GM19328 (cell line): Measurements from ENCODE around the gene C7orf57.
"Not testable (repeated sequence)": the region's sequence is repeated elsewhere in the genome, so short reads cannot be mapped to it uniquely, and the experiment has no call there.

Source experiments
- ATAC-seq: cut with Tn5 transposase; IDR thresholded peaks from one replicate; pipeline ENCODE4 v1.9.1; 2021; ENCODE audit warnings: mild to moderate bottlenecking, moderate library complexity; ENCODE audit not compliant: unreplicated experiment

C7orf57 gene

DNA sequence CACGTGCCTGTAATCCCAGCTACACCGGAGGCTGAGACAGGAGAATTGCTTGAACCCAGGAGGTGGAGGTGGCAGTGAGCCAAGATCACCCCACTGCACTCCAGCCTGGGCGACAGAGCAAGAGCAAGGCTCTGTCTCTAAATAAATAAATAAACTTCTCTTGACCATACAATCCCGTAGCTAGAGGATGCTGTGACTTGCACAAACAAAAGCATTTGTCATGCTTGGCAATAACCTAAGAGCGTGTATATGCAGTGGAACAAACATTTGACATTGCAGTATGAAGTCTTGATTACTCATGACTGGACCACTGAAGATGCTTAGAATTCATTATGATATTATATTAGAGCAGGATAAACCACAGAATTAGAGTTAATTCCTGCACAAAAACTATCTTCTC is 1.4 kb upstream of the C7orf57 start:
- ATAC-seq: no peak

DNA sequence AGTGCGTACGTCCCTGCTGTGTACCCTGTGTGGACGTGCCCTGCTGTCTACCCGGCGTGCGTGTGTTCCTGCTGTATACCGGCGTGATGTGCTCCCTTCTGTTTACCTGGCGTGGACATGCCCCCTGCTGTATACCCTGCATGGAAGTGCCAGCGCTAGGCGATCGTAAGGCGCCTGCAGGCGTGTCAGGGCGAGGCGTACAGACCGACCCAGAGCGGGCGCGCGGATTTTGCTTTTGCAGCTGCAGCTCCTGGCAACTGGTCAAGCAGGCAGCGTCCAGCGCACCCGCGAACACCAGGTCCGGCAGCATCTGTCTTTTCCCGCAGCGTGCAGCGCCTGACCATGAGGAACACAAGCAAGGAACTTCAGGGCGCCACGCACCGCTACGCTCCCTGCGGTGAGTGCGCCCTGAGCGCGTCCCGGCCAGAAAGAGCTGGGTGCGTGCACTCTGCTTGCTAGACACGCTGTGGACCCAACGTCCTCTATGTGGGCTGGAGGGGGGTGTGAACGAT is 680 bp downstream of the C7orf57 start:
- ATAC-seq: no peak

DNA sequence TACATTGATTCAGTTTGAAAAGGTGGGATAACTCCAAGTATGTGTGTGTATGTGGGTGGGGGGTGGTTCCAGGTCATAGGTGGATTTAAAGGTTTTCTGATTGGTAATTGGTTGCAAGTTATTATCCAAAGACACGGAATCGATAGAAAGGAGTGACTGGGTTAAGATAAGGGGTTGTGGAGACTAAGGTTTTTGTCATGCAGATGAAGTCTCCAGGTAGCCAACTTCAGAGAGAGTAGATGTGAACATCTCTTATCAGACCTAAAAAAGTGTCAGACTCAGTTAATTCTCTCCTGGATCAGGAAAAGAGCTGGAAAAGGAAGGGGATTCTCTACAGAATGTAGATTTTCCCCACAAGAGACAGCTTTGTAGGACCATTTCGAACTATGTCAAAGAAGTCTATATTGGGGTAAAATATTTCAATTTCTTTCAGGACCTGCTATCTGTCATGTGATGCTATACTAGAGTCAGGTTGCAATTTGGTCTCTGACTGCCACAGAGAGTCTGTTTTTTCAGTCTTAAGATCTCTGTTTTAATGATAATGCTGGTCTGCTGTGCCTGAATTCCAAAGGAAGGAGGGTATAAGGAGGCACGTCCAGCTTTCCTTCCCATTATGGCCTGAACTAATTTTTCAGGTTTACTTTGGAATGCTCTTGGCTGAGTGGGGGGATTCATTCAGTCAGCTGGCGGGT is 3.6 kb downstream of the C7orf57 start:
- ATAC-seq: no peak

DNA sequence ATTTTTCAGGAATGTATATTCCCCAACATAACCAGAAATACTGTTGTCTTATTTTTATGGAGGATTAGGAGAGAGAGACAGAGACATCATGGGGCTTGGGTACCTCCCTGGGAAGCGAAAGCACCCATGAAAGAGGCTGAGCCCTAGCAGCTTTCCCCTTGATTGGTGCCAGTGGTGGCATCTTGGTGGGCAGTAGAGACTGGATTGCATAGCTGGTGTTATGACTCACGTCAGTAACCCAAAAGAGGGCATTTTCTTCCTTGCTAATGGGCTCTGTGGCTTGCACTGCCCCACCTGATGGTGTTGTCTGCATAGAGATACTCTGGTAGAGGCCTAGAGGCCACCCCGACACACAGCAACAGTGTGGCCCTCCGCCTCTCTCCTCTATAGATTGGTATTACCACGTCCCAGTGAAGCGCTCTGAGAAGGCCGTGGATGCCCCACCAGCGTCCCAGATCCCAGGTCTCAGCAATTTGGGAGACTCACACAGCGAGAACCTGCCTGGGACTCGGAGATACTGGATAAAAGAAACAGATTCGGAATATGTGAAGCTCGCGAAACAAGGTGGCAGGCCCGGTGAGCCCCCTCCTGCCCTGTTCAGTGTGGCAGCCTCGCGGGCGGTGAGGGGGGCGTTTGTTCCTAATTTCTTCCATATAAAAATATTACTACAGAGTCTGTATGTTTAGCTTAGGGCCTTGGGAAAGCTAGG is 5.8 kb downstream of the C7orf57 start:
- no peak for ATAC-seq

DNA sequence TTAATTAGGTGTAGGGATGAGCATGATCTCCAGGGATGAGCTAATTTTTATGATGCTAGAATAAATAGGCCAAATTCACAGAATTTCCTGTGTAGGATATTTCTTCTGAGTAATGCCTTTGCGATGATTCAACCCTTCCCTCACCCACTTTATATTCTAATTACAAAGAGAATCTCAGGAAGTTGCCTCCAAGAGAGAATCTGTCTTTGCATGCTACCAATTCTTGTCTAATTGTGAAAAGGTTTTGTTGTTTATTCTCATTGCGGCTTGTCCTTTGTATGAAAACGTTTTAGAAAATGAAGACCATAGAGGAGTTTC is 6.3 kb downstream of the C7orf57 start:
- no peak for ATAC-seq

DNA sequence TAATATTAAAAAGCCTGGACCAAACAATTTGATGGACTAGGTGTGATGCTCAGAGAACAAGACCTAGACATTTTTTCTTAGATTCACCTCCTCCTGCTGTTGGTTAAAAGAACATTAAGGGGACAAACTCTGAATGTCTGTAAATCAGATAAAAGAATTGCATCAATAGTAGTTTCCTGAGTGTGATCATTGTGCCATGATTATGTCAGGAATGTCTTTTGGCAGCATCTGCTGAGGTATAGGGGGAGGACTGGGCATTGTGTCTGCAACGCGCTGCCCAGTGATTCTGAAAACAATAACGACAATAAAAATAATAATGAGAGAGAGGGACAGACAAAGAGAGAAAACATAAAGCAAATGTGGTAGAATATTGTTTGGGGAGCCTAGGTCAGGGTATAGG is 6.9 kb downstream of the C7orf57 start:
- no peak for ATAC-seq

DNA sequence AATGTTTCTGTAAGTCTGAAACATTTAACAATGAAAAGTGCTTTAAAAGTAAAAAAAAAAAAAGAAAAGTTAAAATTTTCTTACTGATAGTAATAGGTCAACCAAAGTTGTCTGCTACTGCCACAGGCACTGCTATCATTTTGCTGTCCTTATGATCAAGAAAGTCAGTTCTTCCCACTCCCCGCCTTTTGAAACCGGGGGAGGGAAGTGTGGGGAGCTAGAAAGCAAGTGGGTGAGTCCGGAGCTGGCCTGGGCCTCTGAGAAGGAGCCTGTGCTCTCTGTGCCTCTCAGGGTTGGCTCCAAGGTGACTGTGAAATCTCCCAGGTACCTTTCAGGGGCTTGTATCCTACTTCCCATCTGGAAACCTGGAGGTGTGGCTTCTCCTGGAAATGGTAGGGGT is 7.3 kb downstream of the C7orf57 start:
- ATAC-seq: no peak

DNA sequence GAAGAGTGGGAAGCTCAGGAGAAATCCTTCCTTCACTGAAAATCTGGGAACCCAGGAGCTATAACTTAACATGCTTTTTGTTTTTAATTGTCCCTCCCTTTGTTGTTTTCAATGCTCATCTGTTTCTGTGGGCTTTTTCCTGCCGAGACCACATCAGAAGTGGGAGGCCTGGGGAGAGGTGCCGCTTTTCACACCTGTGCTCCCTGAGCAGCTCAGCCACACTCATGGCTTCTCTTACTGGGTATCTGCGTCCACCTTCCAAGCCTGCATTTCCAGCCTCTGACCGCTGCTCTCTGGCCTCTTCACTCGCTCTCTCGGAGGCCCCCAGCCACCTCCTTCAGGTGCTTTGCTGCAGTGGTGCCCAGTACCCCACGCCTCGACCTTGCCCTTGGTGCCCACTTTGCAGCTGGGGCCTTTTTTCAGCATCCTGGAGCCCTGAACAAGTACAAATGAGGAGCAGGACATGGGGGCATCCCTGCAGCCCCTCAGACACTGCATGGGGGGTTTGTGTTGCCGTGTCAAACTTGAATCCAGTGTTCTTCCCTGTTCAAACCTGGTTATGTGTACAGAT is 9.9 kb downstream of the C7orf57 start:
- no peak for ATAC-seq

DNA sequence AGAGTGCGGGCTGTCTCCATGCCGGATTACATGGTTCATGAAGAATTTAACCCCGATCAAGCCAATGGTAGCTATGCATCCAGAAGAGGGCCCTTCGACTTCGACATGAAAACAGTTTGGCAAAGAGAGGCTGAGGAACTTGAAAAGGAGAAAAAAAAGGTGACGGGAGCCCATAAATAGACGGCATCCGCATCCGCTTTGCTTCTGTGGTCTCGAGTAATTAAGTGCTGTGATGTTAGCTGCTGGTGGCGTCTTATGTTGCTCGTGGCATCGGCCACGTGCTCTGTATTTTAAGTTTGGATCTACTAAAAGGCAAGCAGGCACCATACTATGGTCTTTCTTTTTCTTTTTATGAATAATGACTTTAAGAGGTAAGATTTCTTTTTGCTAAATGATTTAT is 11.1 kb downstream of the C7orf57 start:
- no peak for ATAC-seq

DNA sequence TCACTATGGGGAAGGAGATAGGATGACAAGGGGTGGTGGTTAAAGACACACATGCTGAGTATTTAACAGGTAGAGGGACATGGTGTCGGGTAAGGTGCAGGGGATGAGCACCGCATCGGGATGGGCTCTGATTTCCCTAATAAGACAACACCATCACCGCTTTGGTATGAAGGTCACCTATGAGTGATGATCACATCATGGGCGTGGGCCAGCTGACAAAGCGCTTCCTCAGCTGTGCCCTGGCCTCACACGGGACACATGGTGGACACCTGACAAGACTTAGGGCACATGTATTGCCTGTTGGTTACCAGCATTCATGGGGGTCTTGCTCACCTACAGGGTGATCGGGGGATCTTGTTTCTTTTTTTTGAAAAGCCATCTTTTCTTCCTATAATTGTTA is 12.8 kb downstream of the C7orf57 start:
- no peak for ATAC-seq

DNA sequence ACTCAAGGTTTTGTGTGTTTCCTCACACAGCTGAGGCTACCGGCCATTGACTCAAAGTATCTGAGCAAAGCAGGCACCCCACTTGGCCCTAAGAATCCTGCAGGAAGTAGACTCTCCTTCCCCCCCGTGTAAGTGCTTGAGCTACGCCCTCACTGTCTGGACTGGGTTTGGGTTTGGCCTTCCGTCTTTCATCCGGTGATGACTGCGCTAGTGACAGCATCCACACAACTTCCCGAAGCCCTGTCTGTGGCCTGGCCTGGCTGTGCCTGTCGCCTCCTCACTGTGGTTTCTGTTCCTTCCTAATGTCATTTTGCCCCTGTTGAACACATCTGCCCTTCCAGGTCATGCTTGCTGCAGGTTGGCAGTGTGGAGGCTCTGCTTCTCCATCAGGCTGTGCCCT is 14.5 kb downstream of the C7orf57 start:
- no peak for ATAC-seq

DNA sequence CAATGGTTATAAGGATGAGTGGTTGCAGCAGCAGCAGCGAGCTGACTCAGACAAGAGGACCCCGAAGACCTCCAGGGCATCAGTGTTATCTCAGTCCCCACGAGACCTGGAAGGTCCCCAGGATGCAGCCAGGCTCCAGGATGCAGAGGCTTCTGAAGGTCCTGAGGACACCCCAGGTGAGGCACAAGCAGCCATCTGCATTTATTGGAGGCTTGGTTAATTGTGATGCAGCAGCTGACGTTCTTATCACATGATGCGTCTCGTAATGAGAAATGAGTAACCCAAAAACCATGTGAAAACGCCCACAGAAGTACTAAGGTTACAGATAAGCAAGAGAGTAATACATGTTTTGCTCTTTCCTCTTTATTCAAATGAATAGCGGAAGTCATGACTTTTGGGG is 17.4 kb downstream of the C7orf57 start:
- ATAC-seq: no peak

DNA sequence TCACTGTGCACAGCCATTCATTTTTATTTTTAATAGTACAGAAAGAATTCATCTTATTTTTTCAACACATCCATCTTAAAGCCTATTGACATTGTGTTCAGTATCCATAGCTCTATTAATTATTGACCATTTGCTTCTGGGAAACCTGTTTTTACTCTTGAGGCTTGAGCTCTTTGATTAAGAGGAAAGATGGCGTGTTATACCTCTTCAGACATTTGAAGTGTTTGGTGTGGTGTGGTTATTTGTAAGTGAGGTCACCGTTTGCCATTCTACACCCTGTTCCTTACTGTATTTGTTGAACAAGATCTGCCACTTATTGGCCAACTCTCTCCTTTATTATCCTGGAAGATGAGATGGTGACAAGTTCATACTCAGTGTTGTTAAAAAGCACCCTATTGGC is 18.4 kb downstream of the C7orf57 start:
- ATAC-seq: no peak

DNA sequence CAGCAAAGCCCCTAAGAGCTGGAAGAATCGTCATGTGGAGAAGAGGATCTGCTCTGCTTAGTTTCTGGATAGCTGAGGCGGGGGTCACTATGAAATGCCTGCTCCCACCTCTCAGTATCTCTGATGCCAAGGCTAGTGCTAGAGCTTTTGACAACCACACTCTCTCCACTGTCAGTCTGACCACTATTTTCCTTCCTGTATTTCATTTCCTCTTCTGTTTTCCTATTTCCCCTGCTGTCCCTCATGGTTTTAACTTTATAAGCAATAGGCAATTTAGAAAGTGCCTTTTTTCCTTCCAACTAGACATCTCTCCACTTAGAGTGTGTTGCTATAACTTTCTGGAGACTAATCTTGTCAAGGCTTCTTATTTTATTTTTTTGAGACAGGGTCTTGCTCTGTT is 23.6 kb downstream of the C7orf57 start:
- no peak for ATAC-seq

DNA sequence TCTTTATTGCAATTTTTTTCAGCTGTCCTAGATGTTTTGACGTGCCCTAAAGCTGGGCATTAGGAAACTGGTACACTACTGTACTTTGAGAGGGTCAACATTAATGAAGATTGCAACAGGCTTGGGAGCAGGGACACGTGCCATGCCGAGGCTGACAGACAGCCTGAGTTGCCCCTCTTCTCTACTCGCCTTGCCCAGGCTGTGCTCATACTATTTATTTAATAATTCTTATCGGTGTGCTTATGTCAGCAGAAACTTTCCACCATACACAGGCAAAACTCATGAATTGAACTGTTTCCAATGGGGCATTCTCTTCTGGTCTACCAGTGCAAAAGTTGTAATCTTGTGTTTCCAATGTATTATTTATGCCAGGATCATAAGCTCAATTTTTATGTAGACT is 24.4 kb downstream of the C7orf57 start:
- ATAC-seq: no peak

DNA sequence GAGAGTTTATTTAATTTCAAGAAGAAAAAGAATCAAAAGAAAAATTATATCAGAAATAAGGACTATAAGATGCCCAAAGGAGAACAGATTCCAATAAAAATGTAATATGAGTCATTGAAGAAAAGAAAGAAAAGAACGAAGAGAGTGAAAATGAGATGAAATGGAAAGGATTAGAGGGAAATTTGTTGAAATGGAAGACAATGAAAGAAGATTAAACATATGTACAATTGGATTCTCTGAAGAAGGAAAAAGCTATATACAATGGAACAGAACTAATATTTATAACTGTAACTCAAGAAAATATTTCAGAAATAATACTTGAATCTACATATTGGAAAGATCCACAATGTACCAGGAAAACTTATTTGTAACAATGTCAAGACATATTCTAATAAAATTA is 28.6 kb downstream of the C7orf57 start:
- no peak for ATAC-seq

DNA sequence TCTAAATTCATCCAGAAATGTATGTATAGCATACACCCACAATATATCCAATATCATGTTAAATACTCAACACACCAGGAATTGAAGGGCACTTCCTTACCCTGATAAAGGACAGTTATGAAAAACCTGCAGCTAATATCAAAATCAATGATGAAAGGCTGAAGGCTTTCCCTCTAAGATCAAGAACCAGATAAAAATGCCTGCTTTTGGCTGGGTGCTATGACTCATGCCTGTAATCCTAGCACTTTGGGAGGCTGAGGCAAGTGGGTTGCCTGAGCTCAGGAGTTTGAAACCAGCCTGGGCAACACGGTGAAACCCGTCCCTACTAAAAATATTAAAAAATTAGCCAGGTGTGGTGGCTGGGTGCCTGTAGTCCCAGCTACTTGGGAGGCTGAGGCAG is 32.1 kb downstream of the C7orf57 start:
- no peak for ATAC-seq

DNA sequence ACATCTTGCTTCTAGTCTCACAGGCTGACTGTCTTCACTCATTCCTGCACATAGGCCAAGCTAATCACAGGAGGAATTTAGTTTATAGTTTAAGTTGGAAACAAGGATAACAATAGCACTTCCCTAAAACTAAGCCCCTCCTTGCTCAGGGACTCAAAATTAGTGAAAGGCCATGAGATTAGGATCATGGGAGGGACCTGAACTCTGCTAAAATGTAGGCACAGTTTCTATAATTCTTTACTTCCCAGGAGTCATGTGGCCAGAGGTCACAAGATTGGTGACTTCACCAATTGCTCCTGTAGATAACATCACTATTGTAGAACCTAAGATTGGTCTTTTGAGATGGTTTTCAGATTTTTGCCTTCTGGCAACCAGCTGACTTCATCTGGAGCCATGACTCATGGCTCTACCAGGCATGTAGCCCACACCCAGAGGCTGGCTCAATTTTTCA is 38.9 kb downstream of the C7orf57 start:
- ATAC-seq: no peak

DNA sequence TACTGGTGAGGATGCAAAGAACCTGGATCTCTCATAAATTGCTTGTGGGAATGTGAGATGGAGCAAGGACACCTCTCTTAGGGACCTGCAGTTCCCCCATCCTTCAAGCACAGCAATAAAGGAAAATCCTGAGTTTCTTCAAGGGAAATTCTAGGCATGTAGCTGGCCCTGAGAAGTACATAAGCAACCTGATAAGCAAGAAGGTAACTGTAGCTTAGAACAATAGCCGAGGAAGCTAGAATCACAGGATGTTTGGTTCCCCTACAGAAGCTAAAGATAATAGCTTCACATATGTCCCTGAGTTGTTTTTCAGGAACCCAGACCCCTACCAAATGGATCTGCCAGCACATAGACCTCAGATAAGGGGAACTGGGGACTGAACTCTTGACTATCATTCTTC is 42.1 kb downstream of the C7orf57 start:
- ATAC-seq: no peak

DNA sequence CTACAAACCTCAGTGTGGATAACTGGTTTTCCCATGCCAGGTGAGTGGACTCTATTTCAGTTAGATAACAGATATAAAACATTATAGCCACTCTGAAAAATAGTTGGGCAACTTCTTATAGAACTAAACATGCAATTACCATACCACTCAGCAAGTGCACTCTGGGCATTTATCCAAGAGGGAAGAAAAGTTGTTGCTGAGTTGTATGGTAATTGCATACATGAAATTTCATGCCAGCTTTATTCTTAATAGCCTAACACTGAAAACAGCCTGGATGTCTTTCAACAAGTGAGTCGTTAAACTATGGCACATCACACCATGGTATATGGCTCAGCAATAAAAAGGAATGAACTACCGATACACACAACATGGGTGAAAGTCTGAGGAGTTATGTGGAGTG is 43.1 kb downstream of the C7orf57 start:
- ATAC-seq: no peak

DNA sequence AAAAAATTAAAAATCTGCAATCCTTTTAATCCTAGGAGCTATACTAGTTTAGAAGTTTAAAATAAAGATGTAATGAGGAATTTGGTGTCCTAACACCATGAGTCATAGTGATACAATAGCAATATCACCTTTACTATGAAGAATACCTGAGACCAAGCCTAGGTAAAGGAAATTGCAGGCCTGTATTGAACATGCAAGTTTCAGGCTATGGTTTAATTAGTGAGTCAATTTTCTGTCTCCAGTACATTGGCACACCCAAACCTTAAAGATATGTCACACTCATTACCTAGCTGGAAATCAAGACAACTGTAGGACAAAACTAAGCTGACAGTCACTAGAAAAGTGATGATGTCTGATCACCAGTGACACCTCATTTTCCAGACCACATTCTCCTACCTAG is 47.0 kb downstream of the C7orf57 start:
- ATAC-seq: not testable (repeated sequence)

DNA sequence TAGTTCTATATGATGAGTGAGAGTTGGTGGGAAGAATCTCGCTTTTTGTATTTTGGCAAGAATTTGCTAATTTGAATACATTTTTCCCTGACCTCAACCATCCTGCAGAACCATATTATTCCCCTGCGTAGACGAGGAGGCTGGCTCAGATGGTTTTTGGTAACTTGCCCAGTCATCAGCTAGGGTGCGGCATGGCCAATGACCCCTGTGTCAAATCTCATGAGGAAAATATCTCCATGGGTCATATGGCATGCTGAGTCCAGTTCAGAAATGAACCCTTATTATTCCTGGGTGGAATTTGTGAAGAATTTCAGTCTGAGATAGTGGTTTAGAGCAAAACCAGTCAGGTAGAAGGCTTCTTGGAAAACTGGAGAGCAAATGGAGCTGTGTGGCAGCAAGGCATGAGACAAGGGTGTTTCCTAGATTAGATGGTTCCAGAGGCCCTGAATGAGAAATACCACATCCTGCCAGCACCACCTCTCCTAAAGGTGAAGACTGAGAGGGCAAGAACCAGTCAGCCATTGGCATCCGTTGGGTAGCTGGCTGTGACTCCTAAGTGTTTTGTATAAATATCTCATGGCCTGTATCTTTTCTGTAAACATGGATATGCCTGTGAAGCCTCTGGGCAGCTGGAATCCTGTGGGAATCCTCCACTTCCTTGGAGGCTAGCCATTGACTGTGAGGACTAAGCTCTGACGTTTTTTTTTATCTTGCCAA is 47.9 kb downstream of the C7orf57 start:
- no peak for ATAC-seq
